NCI-H1105 (cell line): ENCODE measurements around the gene DNAH2.
A peak's percentile ranks its signal among the peaks of the same experiment; 100 is the strongest.

Source experiments
- DNase-seq: peaks from one replicate; lab custom pipeline; 2025; lab: John Stamatoyannopoulos, UW

Gene DNAH2

GRCh38 chr17:7839190-7839875, 121.8 kb downstream of the DNAH2 start:
- no peak for DNase-seq

- DNase-seq, result peak; percentile 39
These were observed 122.3 kb downstream of the DNAH2 start for GRCh38 chr17:7839876-7840261.

- DNase-seq, result no peak
These were observed 122.9 kb downstream of the DNAH2 start for GRCh38 chr17:7840441-7840840.

GRCh38 chr17:7840875-7841274, 123.3 kb downstream of the DNAH2 start:
- DNase-seq, result no peak

- peak; percentile 50 for DNase-seq
These were observed 123.9 kb downstream of the DNAH2 start for GRCh38 chr17:7841396-7841914.

- DNase-seq, result peak; percentile 95
These were observed 124.4 kb downstream of the DNAH2 start for GRCh38 chr17:7841915-7842379.

- DNase-seq, result peak; percentile 62
These were observed 125.1 kb downstream of the DNAH2 start for GRCh38 chr17:7842380-7843256.

GRCh38 chr17:7843257-7843535, 125.7 kb downstream of the DNAH2 start:
- peak; percentile 42 for DNase-seq

GRCh38 chr17:7843536-7844291, 126.2 kb downstream of the DNAH2 start:
- peak; percentile 81 for DNase-seq

GRCh38 chr17:7844292-7845154, 127.0 kb downstream of the DNAH2 start:
- peak; percentile 89 for DNase-seq

- DNase-seq, result no peak
These were observed 128.0 kb downstream of the DNAH2 start for GRCh38 chr17:7845359-7846062.

GRCh38 chr17:7846063-7846735, 128.7 kb downstream of the DNAH2 start:
- DNase-seq, result no peak

- no peak for DNase-seq
These were observed 129.5 kb downstream of the DNAH2 start for GRCh38 chr17:7846765-7847661.

GRCh38 chr17:7848131-7848579, 130.6 kb downstream of the DNAH2 start:
- DNase-seq, result no peak

GRCh38 chr17:7848739-7849129, 131.2 kb downstream of the DNAH2 start:
- DNase-seq, result no peak

GRCh38 chr17:7849130-7849750, 131.7 kb downstream of the DNAH2 start:
- no peak for DNase-seq

GRCh38 chr17:7849751-7850504, 132.4 kb downstream of the DNAH2 start:
- no peak for DNase-seq
